HT-29 (cell line): ENCODE measurements around the gene TENT5C. TPM values are rescaled to one million over a fixed set of nuclear protein-coding genes. Genes with fewer than 3 reads are reported as not detected.

Experiments
- DNase-seq: peaks from one replicate; pipeline ENCODE4 v3.0.0-alpha.2; 2015; ENCODE audit warnings: low spot score
- total RNA-seq: library from RNA; depleted of rRNA; stranded (reverse); fragments of >200 nt; shearing (Covaris generic); gene quantifications from 2 replicates; pipeline ENCODE4 v1.2.3, GENCODE V29; 2014

Gene TENT5C
- total RNA-seq, 1 experiment from 2014 or later = 0.13 TPM

GRCh38 chr1:117613249-117613968 lies 7.6 kb downstream of the TENT5C start:
- no peak for DNase-seq

- no peak for DNase-seq
Observed at GRCh38 chr1:117613969-117614729, 8.3 kb downstream of the TENT5C start.

GRCh38 chr1:117615474-117615873 lies 9.6 kb downstream of the TENT5C start:
- DNase-seq = no peak

GRCh38 chr1:117616356-117616755 lies 10.5 kb downstream of the TENT5C start:
- no peak for DNase-seq

GRCh38 chr1:117616967-117617366 lies 11.1 kb downstream of the TENT5C start:
- no peak for DNase-seq

GRCh38 chr1:117618450-117619122 lies 12.7 kb downstream of the TENT5C start:
- DNase-seq = no peak

GRCh38 chr1:117620440-117620839 lies 14.6 kb downstream of the TENT5C start:
- no peak for DNase-seq

GRCh38 chr1:117621316-117621715 lies 15.5 kb downstream of the TENT5C start:
- no peak for DNase-seq

GRCh38 chr1:117622726-117623125 lies 16.9 kb downstream of the TENT5C start:
- DNase-seq = no peak

- DNase-seq = no peak
Observed at GRCh38 chr1:117623141-117623540, 17.3 kb downstream of the TENT5C start.

GRCh38 chr1:117623698-117624097 lies 17.9 kb downstream of the TENT5C start:
- no peak for DNase-seq

GRCh38 chr1:117627546-117628130 lies 21.8 kb downstream of the TENT5C start:
- no peak for DNase-seq

GRCh38 chr1:117628343-117628742 lies 22.5 kb downstream of the TENT5C start:
- DNase-seq = no peak

GRCh38 chr1:117629625-117630422 lies 24.0 kb downstream of the TENT5C start:
- no peak for DNase-seq

- no peak for DNase-seq
Observed at GRCh38 chr1:117630423-117630998, 24.7 kb downstream of the TENT5C start.

GRCh38 chr1:117631359-117632160 lies 25.7 kb downstream of the TENT5C start:
- DNase-seq = no peak

- DNase-seq = no peak
Observed at GRCh38 chr1:117632269-117633067, 26.6 kb downstream of the TENT5C start.

- DNase-seq = no peak
Observed at GRCh38 chr1:117633068-117633345, 27.2 kb downstream of the TENT5C start.

GRCh38 chr1:117633423-117633822 lies 27.6 kb downstream of the TENT5C start:
- DNase-seq = no peak
